Measurements from ENCODE around the gene ATE1. TPM values are rescaled to one million over a fixed set of nuclear protein-coding genes. Genes with fewer than 3 reads are reported as not detected.

ATE1 gene
- total and polyA plus RNA-seq, 10 of the 15 experiments (the other 5 are each of a cell fraction or from before 2014, with no cell fraction given): 4.3 to 22.7 (median 15.9) TPM

- TF ChIP-seq BCLAF1 (IDR thresholded peaks at IDR 0.05) (no peak), BCL3 (IDR thresholded peaks at IDR 0.05; ENCODE audit: borderline replicate concordance, insufficient read depth, low read depth, low read length, poor library complexity, severe bottlenecking) (no peak)
These were observed 103.8 kb downstream of the ATE1 start (continued) for GRCh38 chr10:121823993-121824463.

- CTCF ChIA-PET: interaction anchor here (1.3 to 7.6 kb wide), 9 partner anchors 9 to 76 kb away, joined by 3 to 81 read pairs (median 29); no protein-coding TSS in a partner anchor
- no peak overlapping the region for H3K9ac ChIP-seq (ENCODE audit: control insufficient read depth, insufficient read depth, low read length)
- H4K20me1 ChIP-seq (ENCODE audit: control insufficient read depth, insufficient read depth): no peaks in the 10 kb centered on the region
- no peak overlapping the region for H2AFZ ChIP-seq (ENCODE audit: control insufficient read depth, low read depth, low read length)
- ATAC-seq (no peak), FAIRE-seq (no peak), DNase-seq (ENCODE audit: low read depth, low spot score) (no peak)
- POLR2A ChIA-PET: no interaction called here
- intact Hi-C loops (cut with micrococcal nuclease; ENCODE audit: unreplicated experiment): loop anchor here (5.0 kb wide), 1 partner anchor 65 kb away; no protein-coding TSS in a partner anchor
- no peaks in the 10 kb centered on the region for H3K9me3 ChIP-seq (replicated peaks; ENCODE audit: control insufficient read depth, insufficient read depth, low read length)
- no peaks in the 10 kb centered on the region for H3K36me3 ChIP-seq (ENCODE audit: control insufficient read depth in 2 of 2, insufficient read depth in 2 of 2, low read length in 1 of 2)
- WGBS (ENCODE audit: insufficient coverage, insufficient replicate concordance, low lambda C conversion rate, missing lambda C conversion rate): 98% methylated on average over 3 of the region's 3 CpGs
- H3K4me3 ChIP-seq: no peak overlapping the region
- in situ Hi-C loops (cut with MboI): no loop called here
- SMC1A ChIA-PET (ENCODE audit: uncharacterized antibody, unreplicated experiment): interaction anchor here (1.1 to 4.4 kb wide), 5 partner anchors 23 to 106 kb away, joined by 3 to 35 read pairs (median 5); partner anchors contain the start of gene ATE1
- no peak overlapping the region for H3K4me2 ChIP-seq (ENCODE audit: control insufficient read depth, insufficient read depth)
- BruUV-seq (replicated peaks): no TSS peak
- no peak overlapping the region for H3K27ac ChIP-seq (ENCODE audit: control insufficient read depth, insufficient read depth)
- no peaks in the 10 kb centered on the region for H3K27me3 ChIP-seq (replicated peaks in 1 of 2; ENCODE audit: control insufficient read depth in 2 of 2, insufficient read depth in 2 of 2, low read length in 1 of 2)
- peaks cover 5% of the 10 kb centered on the region for H3K4me1 ChIP-seq (ENCODE audit: control insufficient read depth, insufficient read depth, low read length)
- RAD21 ChIA-PET (ENCODE audit: unreplicated experiment): interaction anchor here (1.2 to 3.0 kb wide), 2 partner anchors 58 to 61 kb away, joined by 3 to 14 read pairs; no protein-coding TSS in a partner anchor
- no peaks in the 10 kb centered on the region for H3K79me2 ChIP-seq (ENCODE audit: control insufficient read depth, insufficient read depth, low read length)
- TF ChIP-seq CBX5 (IDR thresholded peaks at IDR 0.05; ENCODE audit: low read depth): no peak
- TF ChIP-seq ZNF687 (IDR thresholded peaks at IDR 0.05): no peak
- TF ChIP-seq SPI1 (IDR thresholded peaks at IDR 0.05; ENCODE audit: borderline replicate concordance, insufficient read depth, low read depth, low read length): no peak
- TF ChIP-seq KAT2A (conservative IDR thresholded peaks at IDR 0.05; ENCODE audit: control insufficient read depth, low read depth, low read length): no peak
- TF ChIP-seq MLLT1 (IDR thresholded peaks at IDR 0.05): no peak
- TF ChIP-seq PAX8 (IDR thresholded peaks at IDR 0.05): no peak
These were observed 105.1 kb downstream of the ATE1 start for GRCh38 chr10:121822724-121823123.

All from GM12878 (cell line).